ENCODE data around the gene ZCCHC24. TPM values are rescaled to one million over a fixed set of nuclear protein-coding genes. Genes with fewer than 3 reads are reported as not detected.
A peak's percentile ranks its signal among the peaks of the same experiment; 100 is the strongest.

ZCCHC24 gene
- polyA plus RNA-seq, 3 donors: 3.9 to 5.0 (median 4.0) TPM

GRCh38 chr10:79476645-79477044 is 31.2 kb upstream of the ZCCHC24 start:
- peaks cover 11 to 13% (median 13%) of the 10 kb centered on the region in 3 donors for H3K27me3 Mint-ChIP-seq (ENCODE audit: low read depth in 3 of 3)
- no peak overlapping the region for H3K4me3 Mint-ChIP-seq

DNA sequence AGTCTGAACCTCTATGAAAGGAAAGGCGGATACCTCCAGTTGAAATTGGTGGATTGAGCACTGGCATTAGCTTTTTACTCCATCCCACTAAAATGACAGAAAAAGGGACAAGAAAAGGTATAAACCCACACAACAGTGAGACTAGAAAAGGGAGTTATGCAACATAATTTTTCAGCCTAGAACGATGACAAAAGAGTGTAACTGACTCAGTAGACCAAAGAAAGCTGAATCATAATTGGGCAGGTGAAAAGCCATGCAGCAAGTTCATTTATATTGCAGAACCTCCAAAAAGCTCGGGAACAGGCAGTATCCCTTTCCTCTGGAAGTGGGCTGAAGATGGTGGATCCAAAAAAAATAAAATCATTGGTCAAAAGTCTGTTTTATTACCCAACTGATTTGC is 30.5 kb upstream of the ZCCHC24 start:
- Histone ChIP-seq H3K79me2 (ENCODE audit: insufficient read depth, low read length) (no peaks in the 10 kb centered on the region), H3K4me2 (replicated peaks; ENCODE audit: extremely low read depth, low read length, poor library complexity, severe bottlenecking) (no peak overlapping the region), H3K27me3 (ENCODE audit: control insufficient read depth in 2 of 2, insufficient read depth in 2 of 2, low read length in 2 of 2) (no peaks in the 10 kb centered on the region), H3K4me3 (replicated peaks in 1 of 3; ENCODE audit: low read depth in 2 of 3, low read length in 3 of 3) (no peak overlapping the region), H3K4me1 (ENCODE audit: control insufficient read depth in 1 of 2, insufficient read depth in 2 of 2, low read length in 2 of 2) (peaks cover 11 to 12% of the 10 kb centered on the region in 2 donors), H4K20me1 (ENCODE audit: insufficient read depth, low read length) (no peaks in the 10 kb centered on the region), H3K36me3 (replicated peaks in 1 of 2; ENCODE audit: control insufficient read depth in 1 of 2, insufficient read depth in 2 of 2, low read length in 2 of 2) (no peaks in the 10 kb centered on the region), H3K27ac (ENCODE audit: low read depth in 1 of 2, low read length in 2 of 2) (no peak overlapping the region), H3K9ac (ENCODE audit: insufficient read depth, low read length, poor library complexity, severe bottlenecking) (no peak overlapping the region), H3K9me3 (replicated peaks in 1 of 2; ENCODE audit: control insufficient read depth in 1 of 2, insufficient read depth in 1 of 2, low read length in 2 of 2) (no peaks in the 10 kb centered on the region), H2AFZ (ENCODE audit: insufficient read depth, low read depth, low read length, poor library complexity, severe bottlenecking) (no peak overlapping the region)
- WGBS (ENCODE audit: insufficient coverage): 0% methylated on average over 1 of the region's 3 CpGs
- TF ChIP-seq, protein P1, sequence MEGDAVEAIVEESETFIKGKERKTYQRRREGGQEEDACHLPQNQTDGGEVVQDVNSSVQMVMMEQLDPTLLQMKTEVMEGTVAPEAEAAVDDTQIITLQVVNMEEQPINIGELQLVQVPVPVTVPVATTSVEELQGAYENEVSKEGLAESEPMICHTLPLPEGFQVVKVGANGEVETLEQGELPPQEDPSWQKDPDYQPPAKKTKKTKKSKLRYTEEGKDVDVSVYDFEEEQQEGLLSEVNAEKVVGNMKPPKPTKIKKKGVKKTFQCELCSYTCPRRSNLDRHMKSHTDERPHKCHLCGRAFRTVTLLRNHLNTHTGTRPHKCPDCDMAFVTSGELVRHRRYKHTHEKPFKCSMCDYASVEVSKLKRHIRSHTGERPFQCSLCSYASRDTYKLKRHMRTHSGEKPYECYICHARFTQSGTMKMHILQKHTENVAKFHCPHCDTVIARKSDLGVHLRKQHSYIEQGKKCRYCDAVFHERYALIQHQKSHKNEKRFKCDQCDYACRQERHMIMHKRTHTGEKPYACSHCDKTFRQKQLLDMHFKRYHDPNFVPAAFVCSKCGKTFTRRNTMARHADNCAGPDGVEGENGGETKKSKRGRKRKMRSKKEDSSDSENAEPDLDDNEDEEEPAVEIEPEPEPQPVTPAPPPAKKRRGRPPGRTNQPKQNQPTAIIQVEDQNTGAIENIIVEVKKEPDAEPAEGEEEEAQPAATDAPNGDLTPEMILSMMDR (IDR thresholded peaks at IDR 0.05): no peak
- Mint-ChIP-seq H3K27ac (peak overlapping the region in 1 of 7 donors; percentile 50), H3K4me3 (no peak overlapping the region), H3K36me3 (no peaks in the 10 kb centered on the region), H3K9me3 (peaks cover 0 to 2% (median 0%) of the 10 kb centered on the region in 7 donors), H3K4me1 (peaks cover 14% of the 10 kb centered on the region), H3K27me3 (ENCODE audit: low read depth in 3 of 3) (peaks cover 11 to 13% (median 12%) of the 10 kb centered on the region in 3 donors)
- no peak for DNase-seq
- intact Hi-C loops (cut with micrococcal nuclease): no loop called here

More at GRCh38 chr10:79476645-79477044, 31.2 kb upstream of the ZCCHC24 start:
- H3K79me2 ChIP-seq (ENCODE audit: insufficient read depth, low read length): no peaks in the 10 kb centered on the region
- H3K27ac ChIP-seq (ENCODE audit: low read depth in 1 of 2, low read length in 2 of 2): no peak overlapping the region
- Mint-ChIP-seq H3K9me3 (peaks cover 0 to 2% (median 0%) of the 10 kb centered on the region in 7 donors), H3K4me1 (peaks cover 14% of the 10 kb centered on the region), H3K36me3 (no peaks in the 10 kb centered on the region), H3K27ac (no peak overlapping the region)
- TF ChIP-seq, protein P1 (IDR thresholded peaks at IDR 0.05): no peak
- H2AFZ ChIP-seq (ENCODE audit: insufficient read depth, low read depth, low read length, poor library complexity, severe bottlenecking): no peak overlapping the region
- peaks cover 11 to 12% of the 10 kb centered on the region in 2 donors for H3K4me1 ChIP-seq (ENCODE audit: control insufficient read depth in 1 of 2, insufficient read depth in 2 of 2, low read length in 2 of 2)
- no peaks in the 10 kb centered on the region for H3K27me3 ChIP-seq (ENCODE audit: control insufficient read depth in 2 of 2, insufficient read depth in 2 of 2, low read length in 2 of 2)
- H4K20me1 ChIP-seq (ENCODE audit: insufficient read depth, low read length): no peaks in the 10 kb centered on the region
- DNase-seq: no peak
- no peaks in the 10 kb centered on the region for H3K36me3 ChIP-seq (replicated peaks in 1 of 2; ENCODE audit: control insufficient read depth in 1 of 2, insufficient read depth in 2 of 2, low read length in 2 of 2)
- no peak overlapping the region for H3K9ac ChIP-seq (ENCODE audit: insufficient read depth, low read length, poor library complexity, severe bottlenecking)
- intact Hi-C loops (cut with micrococcal nuclease): no loop called here
- H3K4me2 ChIP-seq (replicated peaks; ENCODE audit: extremely low read depth, low read length, poor library complexity, severe bottlenecking): no peak overlapping the region
- H3K9me3 ChIP-seq (replicated peaks in 1 of 2; ENCODE audit: control insufficient read depth in 1 of 2, insufficient read depth in 1 of 2, low read length in 2 of 2): no peaks in the 10 kb centered on the region
- no peak overlapping the region for H3K4me3 ChIP-seq (replicated peaks in 1 of 3; ENCODE audit: low read depth in 2 of 3, low read length in 3 of 3)

Measured in CD14-positive monocyte (primary cell).